Left ventricle myocardium inferior (tissue), 1 donor: ENCODE results near the gene IMPA2. TPM values are rescaled to one million over a fixed set of nuclear protein-coding genes. Genes with fewer than 3 reads are reported as not detected.

Source experiments
- DNase-seq: peaks from one replicate; pipeline ENCODE4 v3.0.0-alpha.2; 2020
- H3K27ac ChIP-seq: fragments of 200-600 bp; replicated peaks from 2 replicates; pipeline ENCODE4 v1.8.0; 2021
- H3K27me3 ChIP-seq: fragments of 200-600 bp; 2 replicates; pipeline ENCODE4 v1.8.0; 2021; ENCODE audit warnings: low read depth
- H3K36me3 ChIP-seq: fragments of 200-600 bp; 2 replicates; pipeline ENCODE4 v1.8.0; 2021
- H3K4me1 ChIP-seq: fragments of 200-600 bp; 2 replicates; pipeline ENCODE4 v1.8.0; 2021
- H3K4me3 ChIP-seq: fragments of 200-600 bp; 2 replicates; pipeline ENCODE4 v1.8.0; 2021; ENCODE audit warnings: mild to moderate bottlenecking, moderate library complexity
- H3K9me3 ChIP-seq: fragments of 200-600 bp; replicated peaks from 2 replicates; pipeline ENCODE4 v1.8.0; 2021
- intact Hi-C: fragments of 100-400 bp; cut with micrococcal nuclease; formaldehyde crosslinking; loops from one replicate; pipeline ENCODE4 v1.11.0; 2022
- total RNA-seq: library from RNA; stranded (reverse); fragmentation: NEBNext Ultra II Directional; extraction: Animal tissue kit (Norgen Biotek cat#: 25700); gene quantifications from one replicate; pipeline ENCODE4 v1.2.1, GENCODE V29; 2021
- TF ChIP-seq, protein P1 (sequence below): fragments of 200-600 bp; IDR thresholded peaks from 2 replicates; pipeline ENCODE4 v1.8.0; 2021; ENCODE audit warnings: antibody characterized with exemption, mild to moderate bottlenecking, borderline replicate concordance
- donor health status: DM: no; HTN: yes; CAD: no; lungs with severe emphysema.

Gene IMPA2
- total RNA-seq, 1 donor from 2014 or later: 51.5 TPM

DNA sequence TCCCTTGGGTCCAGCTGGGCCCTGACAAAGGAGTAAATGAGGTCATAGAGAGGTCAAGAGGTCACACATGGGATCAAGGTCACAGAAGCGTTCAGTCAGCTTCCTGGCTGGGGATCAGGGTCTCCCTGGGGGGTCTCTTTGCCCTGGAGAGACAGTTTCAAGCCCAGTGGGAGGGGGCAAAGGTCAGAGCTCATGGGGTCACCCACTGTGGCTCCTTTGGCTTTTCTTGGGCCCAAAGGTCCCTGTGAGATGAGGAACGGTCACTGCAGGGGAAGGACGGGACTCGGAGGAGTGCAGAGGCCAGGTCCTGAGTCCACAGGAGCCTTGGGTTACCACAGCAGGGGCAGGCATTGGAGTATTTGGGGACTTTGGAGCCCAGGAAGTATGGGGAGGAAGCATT lies 81.7 kb downstream of the IMPA2 start:
- TF ChIP-seq, protein P1, sequence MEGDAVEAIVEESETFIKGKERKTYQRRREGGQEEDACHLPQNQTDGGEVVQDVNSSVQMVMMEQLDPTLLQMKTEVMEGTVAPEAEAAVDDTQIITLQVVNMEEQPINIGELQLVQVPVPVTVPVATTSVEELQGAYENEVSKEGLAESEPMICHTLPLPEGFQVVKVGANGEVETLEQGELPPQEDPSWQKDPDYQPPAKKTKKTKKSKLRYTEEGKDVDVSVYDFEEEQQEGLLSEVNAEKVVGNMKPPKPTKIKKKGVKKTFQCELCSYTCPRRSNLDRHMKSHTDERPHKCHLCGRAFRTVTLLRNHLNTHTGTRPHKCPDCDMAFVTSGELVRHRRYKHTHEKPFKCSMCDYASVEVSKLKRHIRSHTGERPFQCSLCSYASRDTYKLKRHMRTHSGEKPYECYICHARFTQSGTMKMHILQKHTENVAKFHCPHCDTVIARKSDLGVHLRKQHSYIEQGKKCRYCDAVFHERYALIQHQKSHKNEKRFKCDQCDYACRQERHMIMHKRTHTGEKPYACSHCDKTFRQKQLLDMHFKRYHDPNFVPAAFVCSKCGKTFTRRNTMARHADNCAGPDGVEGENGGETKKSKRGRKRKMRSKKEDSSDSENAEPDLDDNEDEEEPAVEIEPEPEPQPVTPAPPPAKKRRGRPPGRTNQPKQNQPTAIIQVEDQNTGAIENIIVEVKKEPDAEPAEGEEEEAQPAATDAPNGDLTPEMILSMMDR: no peak
- Histone ChIP-seq H3K4me3 (no peak overlapping the region), H3K4me1 (no peaks in the 10 kb centered on the region), H3K36me3 (no peaks in the 10 kb centered on the region), H3K27me3 (peaks cover 3% of the 10 kb centered on the region), H3K9me3 (no peaks in the 10 kb centered on the region), H3K27ac (no peak overlapping the region)
- intact Hi-C loops: no loop called here
- DNase-seq: no peak

DNA sequence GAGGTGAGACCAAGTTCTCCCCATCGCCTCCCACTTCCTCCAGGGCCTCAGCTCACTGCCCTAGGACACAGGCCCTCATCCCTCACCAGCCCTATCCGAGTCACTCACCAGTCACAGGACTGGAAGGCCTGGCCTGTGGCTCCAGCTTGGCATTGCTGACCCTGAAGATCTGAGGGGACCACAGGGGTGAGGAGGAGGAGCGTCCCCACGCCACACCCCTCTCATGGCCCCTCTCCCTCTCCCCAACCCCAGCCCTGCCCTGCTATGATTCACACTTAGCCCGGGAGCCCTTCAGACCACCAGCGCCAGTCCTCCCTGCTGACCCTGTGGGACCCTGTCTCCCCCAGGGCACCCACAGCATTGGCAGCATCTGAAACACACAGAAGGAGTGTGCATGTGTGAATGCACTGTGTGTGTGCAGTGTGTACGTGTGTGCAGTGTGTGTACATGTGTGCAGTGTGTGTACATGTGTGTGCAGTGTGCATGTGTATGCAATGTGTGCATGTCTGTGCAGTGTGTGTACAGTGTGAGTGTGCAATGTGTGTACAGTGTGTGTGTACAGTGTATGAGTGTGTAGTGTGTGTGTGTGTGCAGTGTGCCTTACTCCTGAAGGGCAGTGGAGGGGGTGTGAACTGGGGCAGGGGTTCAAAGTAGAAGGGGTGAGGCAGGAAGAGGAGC lies 82.9 kb downstream of the IMPA2 start:
- no peak overlapping the region for H3K27ac ChIP-seq
- no peaks in the 10 kb centered on the region for H3K36me3 ChIP-seq
- H3K4me3 ChIP-seq: no peak overlapping the region
- H3K27me3 ChIP-seq: peaks cover 4% of the 10 kb centered on the region
- TF ChIP-seq, protein P1: no peak
- intact Hi-C loops: no loop called here
- H3K9me3 ChIP-seq: no peaks in the 10 kb centered on the region
- no peaks in the 10 kb centered on the region for H3K4me1 ChIP-seq
- DNase-seq: no peak

DNA sequence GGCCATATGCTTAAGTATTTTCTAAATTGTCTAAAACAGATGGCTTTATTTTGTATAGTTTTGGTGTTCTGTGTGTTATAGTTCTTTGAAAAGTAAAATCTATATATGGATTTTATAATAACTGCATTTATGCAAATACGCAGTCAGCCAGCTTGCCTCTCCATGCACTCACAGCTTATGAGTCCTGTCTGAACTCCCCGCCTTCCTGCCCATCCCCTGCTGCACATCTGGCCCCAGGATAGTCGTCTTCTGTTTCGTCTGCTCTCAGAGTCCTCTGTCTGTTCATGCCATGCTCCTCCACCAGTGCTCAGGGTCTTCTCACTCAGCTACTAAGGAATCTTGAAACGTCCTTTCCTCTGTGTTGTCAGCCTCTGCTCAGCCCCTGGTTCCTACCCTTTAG lies 84.1 kb downstream of the IMPA2 start:
- no peak overlapping the region for H3K4me3 ChIP-seq
- H3K4me1 ChIP-seq: no peaks in the 10 kb centered on the region
- intact Hi-C loops: no loop called here
- H3K36me3 ChIP-seq: no peaks in the 10 kb centered on the region
- no peak overlapping the region for H3K27ac ChIP-seq
- H3K9me3 ChIP-seq: no peaks in the 10 kb centered on the region
- peaks cover 4% of the 10 kb centered on the region for H3K27me3 ChIP-seq
- TF ChIP-seq, protein P1: no peak
- no peak for DNase-seq

DNA sequence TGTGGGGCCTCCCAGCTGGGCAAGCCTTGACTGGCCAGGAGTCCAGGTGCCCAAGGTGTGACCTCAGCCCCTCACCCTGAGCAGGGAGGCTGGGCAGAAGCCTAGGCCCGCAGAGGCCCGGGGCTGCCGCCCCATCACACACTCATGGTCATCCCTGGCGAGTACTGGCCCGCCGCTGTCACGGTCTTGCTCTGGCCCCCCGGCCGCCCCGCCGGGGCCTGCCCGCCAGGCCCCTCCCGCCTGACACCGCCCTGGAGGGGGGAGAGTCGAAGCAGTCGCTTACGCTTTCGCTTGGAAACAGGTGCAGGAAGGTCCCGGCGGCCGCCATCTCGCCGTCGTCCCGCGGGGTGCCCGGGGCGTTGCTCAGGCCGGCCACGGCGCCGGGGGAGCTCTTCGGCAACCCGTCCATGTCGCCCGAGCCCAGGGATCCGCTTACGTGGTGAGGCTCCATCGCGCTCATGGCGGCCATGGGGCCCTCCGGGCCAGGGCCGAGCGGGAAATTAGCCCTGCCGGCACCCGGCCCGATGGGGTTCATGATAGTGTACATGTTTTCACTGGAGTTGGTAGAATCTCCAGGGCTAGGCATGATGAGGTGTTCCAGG lies 85.7 kb downstream of the IMPA2 start:
- intact Hi-C loops: no loop called here
- no peak overlapping the region for H3K27ac ChIP-seq
- no peaks in the 10 kb centered on the region for H3K4me1 ChIP-seq
- TF ChIP-seq, protein P1: no peak
- no peak overlapping the region for H3K4me3 ChIP-seq
- DNase-seq: no peak
- no peaks in the 10 kb centered on the region for H3K36me3 ChIP-seq
- peaks cover 4% of the 10 kb centered on the region for H3K27me3 ChIP-seq
- H3K9me3 ChIP-seq: no peaks in the 10 kb centered on the region

DNA sequence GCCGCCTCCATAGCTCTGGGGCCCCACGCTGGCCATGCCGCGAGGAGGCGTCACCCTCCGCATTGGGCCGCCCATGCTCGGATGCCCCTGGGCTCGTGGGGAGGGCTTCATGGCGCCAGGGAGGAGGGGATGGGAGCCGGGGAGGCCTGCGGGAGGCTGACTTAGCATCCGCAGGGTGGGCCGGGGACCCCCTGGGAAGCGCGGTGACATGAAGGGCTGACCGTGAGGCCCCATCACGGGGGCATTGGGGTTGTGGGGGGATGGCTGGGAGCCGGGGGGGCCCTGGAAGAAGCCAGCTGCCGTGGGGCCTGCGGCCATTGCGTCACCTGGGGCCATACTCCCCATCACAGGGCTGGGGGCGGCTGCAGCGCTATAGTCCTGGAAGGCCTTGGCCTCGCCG lies 86.4 kb downstream of the IMPA2 start:
- Histone ChIP-seq H3K27me3 (peaks cover 4% of the 10 kb centered on the region), H3K4me3 (no peak overlapping the region), H3K36me3 (no peaks in the 10 kb centered on the region), H3K4me1 (no peaks in the 10 kb centered on the region), H3K27ac (no peak overlapping the region), H3K9me3 (no peaks in the 10 kb centered on the region)
- DNase-seq: no peak
- intact Hi-C loops: no loop called here
- TF ChIP-seq, protein P1: no peak
